ENCODE data around the gene PRKCB. TPM values are rescaled to one million over a fixed set of nuclear protein-coding genes. Genes with fewer than 3 reads are reported as not detected.

PRKCB gene
- polyA plus RNA-seq, 2 of the 4 experiments (the other 2 are of a cell fraction), result 0.09 to 0.22 TPM

DNA sequence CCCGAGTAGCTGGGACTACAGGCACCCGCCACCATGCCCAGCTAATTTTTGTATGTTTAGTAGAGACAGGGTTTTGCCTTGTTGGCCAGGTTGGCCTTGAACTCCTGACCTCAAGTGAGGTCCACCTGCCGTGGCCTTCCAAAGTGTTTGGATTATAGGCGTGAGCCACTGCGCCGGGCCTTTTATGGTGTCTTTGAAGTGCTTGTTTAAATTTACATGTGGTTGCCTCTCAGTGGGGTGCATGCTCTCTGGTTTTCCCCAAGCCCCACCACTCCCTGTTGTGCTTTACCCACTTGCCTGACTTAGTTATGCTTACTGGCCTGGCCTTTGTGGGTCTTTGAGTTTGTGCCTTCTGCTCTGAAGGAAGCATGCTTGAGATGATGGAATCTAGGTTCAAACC, 132.0 kb downstream of the PRKCB start (continued):
- no peak for TF ChIP-seq CHD2 (IDR thresholded peaks at IDR 0.05; ENCODE audit: low read length, partially characterized antibody)

- Histone ChIP-seq H3K4me3 (no peak overlapping the region), H3K4me1 (no peaks in the 10 kb centered on the region), H3K27ac (no peak overlapping the region), H3K9me3 (no peaks in the 10 kb centered on the region), H3K4me2 (no peak overlapping the region)
- ATAC-seq, result no peak
- FAIRE-seq, result no peak
- CTCF ChIA-PET, result no interaction called here
- TF ChIP-seq ZSCAN20 (CRISPR knock-in tag; IDR thresholded peaks at IDR 0.05), result no peak
- no peak for TF ChIP-seq CBX2 (IDR thresholded peaks at IDR 0.05; ENCODE audit: borderline replicate concordance, low read depth)
- TF ChIP-seq HOXB5 (CRISPR knock-in tag; IDR thresholded peaks at IDR 0.05), result no peak
- POLR2A ChIA-PET, result no interaction called here
- no peak for DNase-seq (ENCODE audit: low read depth in 1 of 2, low spot score in 1 of 2)
- WGBS (ENCODE audit: missing lambda C conversion rate), result 47% methylated on average over 6 of the region's 6 CpGs
These were observed 132.4 kb downstream of the PRKCB start for GRCh38 chr16:23968176-23968575.

GRCh38 chr16:23969468-23970297, 133.9 kb downstream of the PRKCB start:
- no peak overlapping the region for H3K4me3 ChIP-seq
- no peak for TF ChIP-seq POLR2A (IDR thresholded peaks at IDR 0.05; ENCODE audit: low read length)
- TF ChIP-seq HOXA7 (CRISPR knock-in tag; IDR thresholded peaks at IDR 0.05), result no peak
- TF ChIP-seq SMC3 (IDR thresholded peaks at IDR 0.05), result no peak
- TF ChIP-seq TFCP2L1 (CRISPR knock-in tag; IDR thresholded peaks at IDR 0.05), result no peak
- TF ChIP-seq FOXS1 (CRISPR knock-in tag; IDR thresholded peaks at IDR 0.05), result no peak
- TF ChIP-seq NR3C1 (IDR thresholded peaks at IDR 0.05), result no peak
- no peak for FAIRE-seq
- ChIA-PET CTCF (interaction anchor here (1.3 kb wide), 1 partner anchor 34 kb away, joined by 3 read pairs; no protein-coding TSS in a partner anchor), POLR2A (no interaction called here)
- ATAC-seq, result no peak
- H3K27ac ChIP-seq, result no peak overlapping the region
- no peaks in the 10 kb centered on the region for H3K9me3 ChIP-seq
- H3K4me2 ChIP-seq, result no peak overlapping the region
- WGBS (ENCODE audit: missing lambda C conversion rate), result 4% methylated on average over 6 of the region's 6 CpGs
- H3K4me1 ChIP-seq, result no peaks in the 10 kb centered on the region
- no peak for DNase-seq (ENCODE audit: low read depth in 1 of 2, low spot score in 1 of 2)

GRCh38 chr16:23974223-23974622, 138.4 kb downstream of the PRKCB start:
- Histone ChIP-seq H3K27ac (no peak overlapping the region), H3K9me3 (no peaks in the 10 kb centered on the region), H3K4me2 (no peak overlapping the region), H3K4me3 (no peak overlapping the region), H3K4me1 (no peaks in the 10 kb centered on the region)
- ATAC-seq (peak in 1 of 2 experiments; percentile 55; a peak in 2 of 6 replicates), FAIRE-seq (no peak), DNase-seq (ENCODE audit: low read depth in 1 of 2, low spot score in 1 of 2) (peak in 1 of 2 experiments; percentile 4)
- WGBS (ENCODE audit: missing lambda C conversion rate), result 7% methylated on average over 4 of the region's 4 CpGs
- ChIA-PET CTCF (no interaction called here), POLR2A (no interaction called here)
- TF ChIP-seq, protein P1, sequence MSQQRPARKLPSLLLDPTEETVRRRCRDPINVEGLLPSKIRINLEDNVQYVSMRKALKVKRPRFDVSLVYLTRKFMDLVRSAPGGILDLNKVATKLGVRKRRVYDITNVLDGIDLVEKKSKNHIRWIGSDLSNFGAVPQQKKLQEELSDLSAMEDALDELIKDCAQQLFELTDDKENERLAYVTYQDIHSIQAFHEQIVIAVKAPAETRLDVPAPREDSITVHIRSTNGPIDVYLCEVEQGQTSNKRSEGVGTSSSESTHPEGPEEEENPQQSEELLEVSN (IDR thresholded peaks at IDR 0.05; ENCODE audit: borderline replicate concordance, low read depth), result no peak
- peak; percentile 83 for TF ChIP-seq REST (IDR thresholded peaks at IDR 0.05)

- H3K9me3 ChIP-seq, result no peaks in the 10 kb centered on the region
- H3K27ac ChIP-seq, result no peak overlapping the region
- CTCF ChIA-PET, result interaction anchor here (1.0 kb wide), 1 partner anchor 29 kb away, joined by 3 read pairs; no protein-coding TSS in a partner anchor
- H3K4me2 ChIP-seq, result no peak overlapping the region
- WGBS (ENCODE audit: missing lambda C conversion rate), result 4% methylated on average over 5 of the region's 5 CpGs
- no peak for ATAC-seq
- H3K4me3 ChIP-seq, result no peak overlapping the region
- POLR2A ChIA-PET, result no interaction called here
- no peak for DNase-seq (ENCODE audit: low read depth in 1 of 2, low spot score in 1 of 2)
- H3K4me1 ChIP-seq, result no peaks in the 10 kb centered on the region
- FAIRE-seq, result no peak
- no peak for TF ChIP-seq HOXB5 (CRISPR knock-in tag; IDR thresholded peaks at IDR 0.05)
- no peak for TF ChIP-seq ZFP36 (IDR thresholded peaks at IDR 0.05; ENCODE audit: borderline replicate concordance, partially characterized antibody)
- TF ChIP-seq HEYL (CRISPR knock-in tag; IDR thresholded peaks at IDR 0.05), result no peak
- TF ChIP-seq RAD21 (conservative IDR thresholded peaks at IDR 0.05 in 1 of 2, IDR thresholded peaks at IDR 0.05 in 1 of 2), result no peak
- no peak for TF ChIP-seq RFX5 (IDR thresholded peaks at IDR 0.05)
- TF ChIP-seq TP53 (CRISPR knock-in tag; IDR thresholded peaks at IDR 0.05), result no peak
- no peak for TF ChIP-seq ELK1 (IDR thresholded peaks at IDR 0.05; ENCODE audit: low read depth, low read length)
- TF ChIP-seq MAZ (IDR thresholded peaks at IDR 0.05; ENCODE audit: borderline replicate concordance, low read depth, low read length), result no peak
- no peak for TF ChIP-seq FOXS1 (CRISPR knock-in tag; IDR thresholded peaks at IDR 0.05)
- no peak for TF ChIP-seq ZC3H11A (IDR thresholded peaks at IDR 0.05)
- TF ChIP-seq CBX8 (IDR thresholded peaks at IDR 0.05), result no peak
- TF ChIP-seq HOXA7 (CRISPR knock-in tag; IDR thresholded peaks at IDR 0.05), result no peak
- TF ChIP-seq TFCP2L1 (CRISPR knock-in tag; IDR thresholded peaks at IDR 0.05), result no peak
These were observed 139.5 kb downstream of the PRKCB start for GRCh38 chr16:23975293-23975692.

All from A549 (cell line).